PC-3 (cell line): ENCODE measurements around the gene RAB6A. TPM values are rescaled to one million over a fixed set of nuclear protein-coding genes. Genes with fewer than 3 reads are reported as not detected.

Source experiments
- ATAC-seq: fragments of 200-7000 bp; cut with Tn5 transposase; 2 replicates; pipeline ENCODE4 v1.9.1; 2020; ENCODE audit warnings: mild to moderate bottlenecking, moderate library complexity
- BruUV-seq: library from RNA; stranded (reverse); fragments of 400-500 nt; replicated peaks from 2 replicates; lab custom pipeline; 2021; lab: Mats Ljungman, UMichigan
- CTCF ChIA-PET: fragments of 300-600 bp; sonication (Branson Sonifier 250); formaldehyde crosslinking; loops from one replicate; lab custom pipeline; 2022; ENCODE audit warnings: antibody characterized with exemption; lab: Charles Lee
- POLR2A ChIA-PET: fragments of 300-600 bp; sonication (Branson Sonifier 250); formaldehyde crosslinking; loops from one replicate; lab custom pipeline; 2022; ENCODE audit warnings: antibody characterized with exemption; ENCODE audit not compliant: unreplicated experiment; lab: Charles Lee
- DNase-seq: peaks from one replicate; pipeline ENCODE4 v3.0.0-alpha.2; 2015
- H2AFZ ChIP-seq: fragments of 300-600 bp; sonication (generic); 2 replicates; pipeline ENCODE4 v1.6.0; 2016; ENCODE audit warnings: antibody characterized with exemption, low read length
- H3F3A ChIP-seq: fragments of 300-600 bp; sonication (generic); one replicate; pipeline ENCODE4 v1.6.0; 2017; ENCODE audit warnings: antibody characterized with exemption, low read length, control low read depth, mild to moderate bottlenecking; ENCODE audit not compliant: unreplicated experiment
- H3K27ac ChIP-seq: fragments of 300-600 bp; sonication (generic); 2 replicates; pipeline ENCODE4 v1.5.1; 2016; ENCODE audit warnings: mild to moderate bottlenecking, low read length
- H3K27me3 ChIP-seq: fragments of 300-600 bp; sonication (generic); 2 replicates; pipeline ENCODE4 v1.6.1; 2016; ENCODE audit warnings: low read length, mixed read lengths
- H3K36me3 ChIP-seq: fragments of 300-600 bp; sonication (generic); 2 replicates; pipeline ENCODE4 v1.6.1; 2016; ENCODE audit warnings: low read depth, mixed run types, low read length, mixed read lengths
- H3K4me1 ChIP-seq: fragments of 300-600 bp; sonication (generic); 2 replicates; pipeline ENCODE4 v1.5.1; 2016; ENCODE audit warnings: low read length; ENCODE audit not compliant: insufficient read depth
- H3K4me2 ChIP-seq: fragments of 300-600 bp; sonication (generic); 2 replicates; pipeline ENCODE4 v1.6.0; 2016; ENCODE audit warnings: low read length
- H3K4me3 ChIP-seq: fragments of 300-600 bp; sonication (generic); 2 replicates; pipeline ENCODE4 v1.5.1; 2016; ENCODE audit warnings: mild to moderate bottlenecking, low read length, mixed read lengths
- H3K79me2 ChIP-seq: fragments of 300-600 bp; sonication (generic); 2 replicates; pipeline ENCODE4 v1.6.1; 2017; ENCODE audit warnings: low read length, mixed read lengths
- H3K9ac ChIP-seq: fragments of 300-600 bp; sonication (generic); 2 replicates; pipeline ENCODE4 v1.6.0; 2016; ENCODE audit warnings: mild to moderate bottlenecking, low read length
- H3K9me2 ChIP-seq: fragments of 300-600 bp; sonication (generic); replicated peaks from 2 replicates; pipeline ENCODE4 v1.6.1; 2016; ENCODE audit warnings: mixed run types, low read length, mixed read lengths
- H3K9me3 ChIP-seq: fragments of 300-600 bp; sonication (generic); 2 replicates; pipeline ENCODE4 v1.6.1; 2016; ENCODE audit warnings: low read length, mixed read lengths
- H4K20me1 ChIP-seq: fragments of 300-600 bp; sonication (generic); 2 replicates; pipeline ENCODE4 v1.6.1; 2016; ENCODE audit warnings: low read length, mixed read lengths
- EZH2 ChIP-seq: fragments of 300-600 bp; sonication (generic); IDR thresholded peaks from one replicate; pipeline ENCODE4 v1.6.1; 2017; ENCODE audit warnings: antibody characterized with exemption, mild to moderate bottlenecking, low read length; ENCODE audit not compliant: unreplicated experiment
- EZH2phosphoT487 ChIP-seq: fragments of 300-600 bp; sonication (generic); IDR thresholded peaks from 2 replicates; pipeline ENCODE4 v1.6.1; 2018; ENCODE audit warnings: mild to moderate bottlenecking, antibody characterized with exemption, low read length, borderline replicate concordance
- intact Hi-C: fragments of 100-400 bp; cut with micrococcal nuclease; formaldehyde crosslinking; loops from 2 replicates; pipeline ENCODE4 v1.9.0; 2023
- total RNA-seq: library from RNA; depleted of rRNA; stranded (reverse); fragments of >200 nt; gene quantifications from 2 replicates; pipeline ENCODE4 v1.2.3, GENCODE V29; 2014
- TF ChIP-seq, protein P1 (sequence below): fragments of 300-600 bp; sonication (generic); conservative IDR thresholded peaks from 2 replicates; pipeline ENCODE4 v1.5.1; 2017; ENCODE audit warnings: antibody characterized with exemption, low read depth, mild to moderate bottlenecking, low read length

The RAB6A gene
- total RNA-seq, 1 experiment from 2014 or later, result 97.9 TPM

- Histone ChIP-seq H4K20me1 (no peaks in the 10 kb centered on the region), H3K4me2 (no peak overlapping the region), H3F3A (no peaks in the 10 kb centered on the region), H3K9me3 (no peaks in the 10 kb centered on the region), H3K79me2 (no peaks in the 10 kb centered on the region), H3K4me1 (peaks cover 5% of the 10 kb centered on the region), H3K27me3 (no peaks in the 10 kb centered on the region), H3K9me2 (no peaks in the 10 kb centered on the region), H2AFZ (no peak overlapping the region), H3K36me3 (no peaks in the 10 kb centered on the region), H3K4me3 (no peak overlapping the region), H3K9ac (no peak overlapping the region), H3K27ac (no peak overlapping the region)
- DNase-seq (no peak), ATAC-seq (no peak)
- TF ChIP-seq, protein P1, sequence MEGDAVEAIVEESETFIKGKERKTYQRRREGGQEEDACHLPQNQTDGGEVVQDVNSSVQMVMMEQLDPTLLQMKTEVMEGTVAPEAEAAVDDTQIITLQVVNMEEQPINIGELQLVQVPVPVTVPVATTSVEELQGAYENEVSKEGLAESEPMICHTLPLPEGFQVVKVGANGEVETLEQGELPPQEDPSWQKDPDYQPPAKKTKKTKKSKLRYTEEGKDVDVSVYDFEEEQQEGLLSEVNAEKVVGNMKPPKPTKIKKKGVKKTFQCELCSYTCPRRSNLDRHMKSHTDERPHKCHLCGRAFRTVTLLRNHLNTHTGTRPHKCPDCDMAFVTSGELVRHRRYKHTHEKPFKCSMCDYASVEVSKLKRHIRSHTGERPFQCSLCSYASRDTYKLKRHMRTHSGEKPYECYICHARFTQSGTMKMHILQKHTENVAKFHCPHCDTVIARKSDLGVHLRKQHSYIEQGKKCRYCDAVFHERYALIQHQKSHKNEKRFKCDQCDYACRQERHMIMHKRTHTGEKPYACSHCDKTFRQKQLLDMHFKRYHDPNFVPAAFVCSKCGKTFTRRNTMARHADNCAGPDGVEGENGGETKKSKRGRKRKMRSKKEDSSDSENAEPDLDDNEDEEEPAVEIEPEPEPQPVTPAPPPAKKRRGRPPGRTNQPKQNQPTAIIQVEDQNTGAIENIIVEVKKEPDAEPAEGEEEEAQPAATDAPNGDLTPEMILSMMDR, result no peak
- TF ChIP-seq EZH2phosphoT487, result no peak
- no peak for TF ChIP-seq EZH2
- POLR2A ChIA-PET, result no interaction called here
- CTCF ChIA-PET, result no interaction called here
- intact Hi-C loops, result no loop called here
- BruUV-seq, result no TSS peak
Measured at GRCh38 chr11:73650400-73650799, 110.5 kb downstream of the RAB6A start.

- POLR2A ChIA-PET, result no interaction called here
- CTCF ChIA-PET, result no interaction called here
Measured at GRCh38 chr11:73649206-73649605, 111.7 kb downstream of the RAB6A start.

GRCh38 chr11:73648571-73649046 is 112.3 kb downstream of the RAB6A start:
- intact Hi-C loops, result no loop called here
- Histone ChIP-seq H3K4me1 (peaks cover 5% of the 10 kb centered on the region), H3K79me2 (no peaks in the 10 kb centered on the region), H3K27ac (no peak overlapping the region), H3K9me3 (no peaks in the 10 kb centered on the region), H3K9ac (no peak overlapping the region), H3F3A (no peaks in the 10 kb centered on the region), H3K36me3 (no peaks in the 10 kb centered on the region), H3K9me2 (no peaks in the 10 kb centered on the region), H2AFZ (no peak overlapping the region), H3K4me2 (no peak overlapping the region), H3K4me3 (no peak overlapping the region), H3K27me3 (no peaks in the 10 kb centered on the region), H4K20me1 (no peaks in the 10 kb centered on the region)
- ATAC-seq (no peak), DNase-seq (no peak)
- ChIA-PET CTCF (interaction anchor here (0.6 to 2.0 kb wide), 2 partner anchors 12 to 23 kb away, joined by 3 to 7 read pairs; no protein-coding TSS in a partner anchor), POLR2A (no interaction called here)
- TF ChIP-seq EZH2 (no peak), EZH2phosphoT487 (no peak)
- TF ChIP-seq, protein P1, result no peak
- BruUV-seq, result no TSS peak

More at GRCh38 chr11:73649206-73649605, 111.7 kb downstream of the RAB6A start:
- Histone ChIP-seq H3K4me3 (no peak overlapping the region), H3K79me2 (no peaks in the 10 kb centered on the region), H3K9me3 (no peaks in the 10 kb centered on the region), H3F3A (no peaks in the 10 kb centered on the region), H3K9ac (no peak overlapping the region), H4K20me1 (no peaks in the 10 kb centered on the region), H3K4me2 (no peak overlapping the region), H3K4me1 (peaks cover 5% of the 10 kb centered on the region), H2AFZ (no peak overlapping the region), H3K9me2 (no peaks in the 10 kb centered on the region), H3K36me3 (no peaks in the 10 kb centered on the region), H3K27ac (no peak overlapping the region), H3K27me3 (no peaks in the 10 kb centered on the region)
- no TSS peak for BruUV-seq
- ATAC-seq (no peak), DNase-seq (no peak)
- no peak for TF ChIP-seq EZH2phosphoT487
- TF ChIP-seq, protein P1, result no peak
- no peak for TF ChIP-seq EZH2
- intact Hi-C loops, result no loop called here
